Measurements from ENCODE around the gene MCM3AP.
"Not testable (repeated sequence)": the region's sequence is repeated elsewhere in the genome, so short reads cannot be mapped to it uniquely, and the experiment has no call there.

MCM3AP gene

GRCh38 chr21:46310260-46310659, 24.8 kb upstream of the MCM3AP start:
- DNase-seq, result not testable (repeated sequence)

- no peak for DNase-seq
Measured at GRCh38 chr21:46308431-46308830, 23.0 kb upstream of the MCM3AP start.

- DNase-seq, result no peak
Measured at GRCh38 chr21:46307625-46308024, 22.2 kb upstream of the MCM3AP start.

- no peak for DNase-seq
Measured at GRCh38 chr21:46304955-46305354, 19.5 kb upstream of the MCM3AP start.

GRCh38 chr21:46304437-46304836, 19.0 kb upstream of the MCM3AP start:
- no peak for DNase-seq

GRCh38 chr21:46301759-46302158, 16.3 kb upstream of the MCM3AP start:
- no peak for DNase-seq

GRCh38 chr21:46299167-46299566, 13.8 kb upstream of the MCM3AP start:
- no peak for DNase-seq

- no peak for DNase-seq
Measured at GRCh38 chr21:46297338-46298271, 12.2 kb upstream of the MCM3AP start.

GRCh38 chr21:46295996-46296752, 10.8 kb upstream of the MCM3AP start:
- no peak for DNase-seq

GRCh38 chr21:46295177-46295770, 9.9 kb upstream of the MCM3AP start:
- peak in 1 of 2 experiments; percentile 29 for DNase-seq

- DNase-seq, result no peak
Measured at GRCh38 chr21:46294647-46295176, 9.3 kb upstream of the MCM3AP start.

GRCh38 chr21:46291561-46291960, 6.2 kb upstream of the MCM3AP start:
- DNase-seq, result no peak

GRCh38 chr21:46289655-46290179, 4.3 kb upstream of the MCM3AP start:
- DNase-seq, result no peak

GRCh38 chr21:46287541-46287940, 2.1 kb upstream of the MCM3AP start:
- DNase-seq, result no peak

GRCh38 chr21:46286648-46287002, 1.2 kb upstream of the MCM3AP start:
- no peak for DNase-seq

GRCh38 chr21:46285761-46286647, 593 bp upstream of the MCM3AP start, which contains the start of gene YBEY:
Gene YBEY (plus strand): TSS chr21:46286342. CDS start chr21:46286914, 572 bp downstream.
- DNase-seq, result peak; percentile 78 to 91

GRCh38 chr21:46284733-46285132, 678 bp downstream of the MCM3AP start:
- no peak for DNase-seq

- peak in 1 of 2 experiments; percentile 5 for DNase-seq
Measured at GRCh38 chr21:46284077-46284644, 1.2 kb downstream of the MCM3AP start.

GRCh38 chr21:46274797-46275390, 10.5 kb downstream of the MCM3AP start:
- no peak for DNase-seq

- no peak for DNase-seq
Measured at GRCh38 chr21:46273341-46273740, 12.1 kb downstream of the MCM3AP start.

- DNase-seq, result no peak
Measured at GRCh38 chr21:46269466-46269865, 15.9 kb downstream of the MCM3AP start.

All from NCI-H2081 (cell line).